GM10248 (cell line): ENCODE measurements around the gene EPHA6.

Experiments used
- CTCF ChIA-PET: fragments of 300-600 bp; sonication (Branson Sonifier 250); formaldehyde crosslinking; extraction: SDS; loops from one replicate; lab custom pipeline; 2021; ENCODE audit warnings: antibody characterized with exemption; lab: Yijun Ruan, JAX
- POLR2A ChIA-PET: fragments of 350-650 bp; sonication (Branson Sonifier 250); formaldehyde crosslinking; extraction: SDS; loops from one replicate; lab custom pipeline; 2020; ENCODE audit warnings: antibody characterized with exemption; lab: Yijun Ruan, JAX
- DNase-seq: peaks from one replicate; pipeline ENCODE4 v3.0.0; 2012; ENCODE audit errors: extremely low spot score
- TF ChIP-seq, protein P1 (sequence below): IDR thresholded peaks from 2 replicates; pipeline ENCODE4 v1.5.1; 2012; ENCODE audit warnings: mild to moderate bottlenecking, low read depth; ENCODE audit errors: extremely low read depth, missing control alignments, control extremely low read depth

Gene EPHA6

DNA sequence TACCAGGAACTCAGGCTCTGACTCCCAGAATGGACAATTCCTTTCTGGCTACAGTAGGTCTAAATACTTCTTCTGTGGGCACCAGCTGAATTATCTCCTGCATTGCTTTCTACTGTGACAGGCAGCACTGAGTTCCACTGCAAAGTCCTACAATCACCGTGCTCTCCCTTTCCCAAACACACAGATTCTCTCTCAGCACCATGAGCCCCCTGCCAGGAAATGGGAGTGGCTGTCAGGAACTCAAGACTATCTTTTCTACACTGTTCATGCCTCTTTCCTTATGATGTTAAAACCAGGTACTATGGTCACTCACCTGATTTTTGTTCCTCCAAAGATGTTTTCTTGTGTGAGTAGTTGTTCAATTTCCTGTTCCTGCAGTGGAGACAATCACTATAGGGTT is 383.4 kb downstream of the EPHA6 start:
- CTCF ChIA-PET: no interaction called here
- DNase-seq: no peak
- POLR2A ChIA-PET: no interaction called here
- TF ChIP-seq, protein P1, sequence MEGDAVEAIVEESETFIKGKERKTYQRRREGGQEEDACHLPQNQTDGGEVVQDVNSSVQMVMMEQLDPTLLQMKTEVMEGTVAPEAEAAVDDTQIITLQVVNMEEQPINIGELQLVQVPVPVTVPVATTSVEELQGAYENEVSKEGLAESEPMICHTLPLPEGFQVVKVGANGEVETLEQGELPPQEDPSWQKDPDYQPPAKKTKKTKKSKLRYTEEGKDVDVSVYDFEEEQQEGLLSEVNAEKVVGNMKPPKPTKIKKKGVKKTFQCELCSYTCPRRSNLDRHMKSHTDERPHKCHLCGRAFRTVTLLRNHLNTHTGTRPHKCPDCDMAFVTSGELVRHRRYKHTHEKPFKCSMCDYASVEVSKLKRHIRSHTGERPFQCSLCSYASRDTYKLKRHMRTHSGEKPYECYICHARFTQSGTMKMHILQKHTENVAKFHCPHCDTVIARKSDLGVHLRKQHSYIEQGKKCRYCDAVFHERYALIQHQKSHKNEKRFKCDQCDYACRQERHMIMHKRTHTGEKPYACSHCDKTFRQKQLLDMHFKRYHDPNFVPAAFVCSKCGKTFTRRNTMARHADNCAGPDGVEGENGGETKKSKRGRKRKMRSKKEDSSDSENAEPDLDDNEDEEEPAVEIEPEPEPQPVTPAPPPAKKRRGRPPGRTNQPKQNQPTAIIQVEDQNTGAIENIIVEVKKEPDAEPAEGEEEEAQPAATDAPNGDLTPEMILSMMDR: no peak

- TF ChIP-seq, protein P1: no peak
- ChIA-PET POLR2A (no interaction called here), CTCF (no interaction called here)
These were observed 386.0 kb downstream of the EPHA6 start for GRCh38 chr3:97200387-97200786.

DNA sequence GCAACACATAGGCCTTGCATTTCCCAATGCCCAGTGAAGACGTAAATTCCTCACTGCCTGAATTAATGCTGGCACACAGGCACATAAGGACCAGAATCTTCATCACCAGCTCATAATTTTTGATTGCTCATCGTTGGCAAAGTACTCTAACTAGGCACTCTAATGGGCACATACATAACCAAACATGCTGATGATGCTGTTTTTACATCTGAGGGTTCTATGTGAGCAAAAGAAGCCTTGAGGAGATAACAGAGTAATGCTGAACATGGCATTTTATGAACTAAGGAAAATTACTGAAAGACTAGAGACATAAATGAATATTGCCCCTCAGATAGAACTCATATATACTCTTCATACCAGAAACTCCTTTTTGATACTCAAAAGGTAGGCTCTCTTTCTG is 387.4 kb downstream of the EPHA6 start:
- TF ChIP-seq, protein P1: no peak
- ChIA-PET POLR2A (no interaction called here), CTCF (interaction anchor here (1.0 kb wide), 1 partner anchor 12 kb away, joined by 3 read pairs; no protein-coding TSS in a partner anchor)
- no peak for DNase-seq

More at GRCh38 chr3:97200387-97200786, 386.0 kb downstream of the EPHA6 start:
- no peak for DNase-seq

DNA sequence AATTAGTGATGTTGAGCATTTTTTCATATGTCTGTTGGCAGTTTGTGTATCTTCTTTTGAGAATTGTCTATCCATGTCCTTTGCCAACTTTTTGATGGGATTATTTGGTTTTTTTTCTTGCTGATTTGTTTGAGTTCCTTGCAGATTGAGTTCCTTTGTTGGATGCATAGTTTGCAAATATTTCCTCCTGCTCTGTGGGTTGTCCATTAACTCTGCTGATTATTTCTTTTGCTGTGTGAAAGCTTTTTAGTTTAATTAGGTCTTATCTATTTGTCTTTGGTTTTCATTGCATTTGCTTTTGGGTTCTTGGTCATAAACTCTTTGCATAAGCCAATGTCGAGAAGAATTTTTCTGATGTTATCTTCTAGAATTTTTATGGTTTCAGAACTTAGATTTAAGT is 414.6 kb downstream of the EPHA6 start:
- no peak for DNase-seq
- ChIA-PET POLR2A (no interaction called here), CTCF (no interaction called here)
- TF ChIP-seq, protein P1: no peak

- TF ChIP-seq, protein P1: no peak
- DNase-seq: no peak
- ChIA-PET POLR2A (no interaction called here), CTCF (interaction anchor here (1.1 to 1.3 kb wide), 2 partner anchors 23 to 38 kb away, joined by 3 read pairs; no protein-coding TSS in a partner anchor)
These were observed 416.1 kb downstream of the EPHA6 start for GRCh38 chr3:97230486-97230885.

DNA sequence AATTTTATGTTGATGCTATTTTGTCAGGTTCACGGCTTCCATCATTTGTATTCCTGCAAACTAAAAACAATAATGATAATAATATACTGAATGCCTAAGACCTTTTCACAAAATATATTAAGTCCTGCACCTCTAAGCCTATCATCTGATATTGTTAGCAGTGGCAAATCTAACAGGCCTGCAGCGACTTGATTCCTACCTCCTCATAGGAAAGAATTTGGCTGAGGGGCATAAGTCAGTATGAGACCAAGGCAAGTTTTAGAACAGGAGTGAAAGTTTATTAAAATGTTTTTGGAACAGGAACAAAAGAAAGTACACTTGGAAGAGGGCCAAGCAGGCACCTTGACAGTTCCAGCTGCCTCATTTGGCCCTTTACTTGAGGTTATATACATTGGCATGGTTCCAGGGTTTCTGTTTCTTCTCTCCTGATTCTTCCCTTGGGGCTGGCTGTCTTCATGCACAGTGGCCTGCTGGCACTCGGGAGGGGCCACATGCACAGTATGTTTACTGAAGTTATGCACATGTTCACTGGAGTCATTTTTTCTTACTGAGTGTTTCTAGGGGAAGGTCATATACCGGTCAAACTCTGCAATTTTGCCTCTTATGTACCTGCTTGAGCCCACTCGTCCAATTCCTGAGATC is 418.1 kb downstream of the EPHA6 start:
- CTCF ChIA-PET: no interaction called here
- POLR2A ChIA-PET: no interaction called here

More for the DNA sequence above, 418.1 kb downstream of the EPHA6 start:
- TF ChIP-seq, protein P1: no peak
- no peak for DNase-seq
